Stimulated activated CD4-positive, alpha-beta T cell treated with anti-CD3 and anti-CD28 coated beads, TNF-alpha, amount 100 ng/mL, for 4 hours (primary cell): ENCODE results near the gene UBE4B.
"Not testable (repeated sequence)": the region's sequence is repeated elsewhere in the genome, so short reads cannot be mapped to it uniquely, and the experiment has no call there.

Experiments
- DNase-seq, 3 experiments: peaks; one replicate each; pipeline ENCODE4 v3.0.0-alpha.2; 2020; ENCODE audit warnings: low read depth in 3 of 3

The UBE4B gene

DNA sequence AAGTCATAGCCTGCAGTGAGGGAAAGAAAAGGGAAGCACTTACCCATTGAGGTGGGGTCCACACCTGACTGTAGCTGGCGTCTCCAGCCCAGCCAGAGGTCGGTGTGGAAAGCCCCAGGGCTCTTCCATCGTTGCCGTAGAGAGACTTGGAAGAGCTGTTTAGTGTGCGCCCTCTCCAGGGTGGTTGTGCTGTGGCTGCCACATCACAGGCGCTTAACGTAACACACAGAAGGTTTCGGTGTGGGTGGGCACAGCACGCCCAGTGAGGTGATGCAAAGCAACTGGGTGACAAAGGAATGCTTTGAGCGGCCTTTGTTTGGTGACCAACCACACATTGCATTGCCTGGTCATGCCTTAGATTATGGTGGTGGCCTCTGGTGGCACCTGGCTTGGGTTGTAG lies 140.8 kb downstream of the UBE4B start:
- DNase-seq: no peak

DNA sequence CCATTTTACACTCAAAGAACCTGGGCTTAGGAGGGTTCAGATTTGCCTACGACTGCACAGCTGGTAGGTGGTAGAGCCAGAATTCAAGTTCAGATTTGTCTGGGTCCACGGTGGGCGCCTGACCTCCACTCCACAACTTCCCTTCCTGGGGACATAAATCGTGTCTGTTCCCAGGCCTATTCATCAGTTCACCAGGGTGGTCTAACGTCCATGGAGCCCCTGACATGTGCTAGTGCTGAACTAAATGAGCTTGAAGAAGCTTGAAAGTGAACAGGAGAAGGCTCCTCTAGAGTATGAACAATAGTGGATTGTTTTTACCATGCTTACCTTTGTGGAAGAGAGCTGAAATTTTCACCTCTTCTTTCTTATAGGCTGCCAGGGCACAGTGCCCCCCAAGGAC lies 145.1 kb downstream of the UBE4B start:
- no peak for DNase-seq

DNA sequence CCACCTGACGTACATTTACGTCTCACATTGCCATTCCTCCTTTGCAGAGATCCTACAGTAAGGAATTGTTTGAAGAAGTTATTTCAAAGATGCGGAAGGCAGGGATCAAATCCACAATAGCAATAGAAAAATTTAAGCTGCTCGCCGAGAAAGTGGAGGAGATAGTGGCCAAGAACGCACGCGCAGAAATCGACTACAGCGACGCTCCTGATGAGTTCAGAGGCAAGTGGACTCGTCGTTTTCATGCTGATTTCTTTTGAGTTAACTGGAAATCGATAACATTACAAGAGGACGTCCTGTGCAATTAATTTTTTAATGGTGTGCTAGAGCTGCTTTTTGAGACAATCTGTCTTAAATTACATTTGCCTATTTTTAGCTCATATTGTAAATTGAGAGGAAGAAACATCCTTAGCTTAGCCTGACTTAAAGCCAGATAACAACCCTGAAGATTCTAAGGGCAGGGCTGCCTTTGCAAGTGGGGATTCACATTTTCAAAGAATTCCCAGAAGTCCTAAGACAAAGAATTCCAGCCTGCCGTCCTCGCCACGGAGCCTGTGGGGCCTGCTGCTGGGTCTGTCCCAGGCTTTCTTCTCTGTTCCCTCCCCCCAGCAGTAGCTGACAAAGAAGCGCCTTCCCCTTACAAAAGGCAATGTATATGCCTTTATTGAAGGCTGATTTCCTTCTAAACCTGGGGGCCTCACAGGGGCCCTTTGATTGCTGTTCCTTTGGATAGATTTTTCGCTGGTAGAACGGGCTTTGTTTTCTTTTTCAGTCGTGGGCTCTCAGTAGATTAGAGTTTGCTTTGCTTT lies 146.0 kb downstream of the UBE4B start:
- no peak for DNase-seq

DNA sequence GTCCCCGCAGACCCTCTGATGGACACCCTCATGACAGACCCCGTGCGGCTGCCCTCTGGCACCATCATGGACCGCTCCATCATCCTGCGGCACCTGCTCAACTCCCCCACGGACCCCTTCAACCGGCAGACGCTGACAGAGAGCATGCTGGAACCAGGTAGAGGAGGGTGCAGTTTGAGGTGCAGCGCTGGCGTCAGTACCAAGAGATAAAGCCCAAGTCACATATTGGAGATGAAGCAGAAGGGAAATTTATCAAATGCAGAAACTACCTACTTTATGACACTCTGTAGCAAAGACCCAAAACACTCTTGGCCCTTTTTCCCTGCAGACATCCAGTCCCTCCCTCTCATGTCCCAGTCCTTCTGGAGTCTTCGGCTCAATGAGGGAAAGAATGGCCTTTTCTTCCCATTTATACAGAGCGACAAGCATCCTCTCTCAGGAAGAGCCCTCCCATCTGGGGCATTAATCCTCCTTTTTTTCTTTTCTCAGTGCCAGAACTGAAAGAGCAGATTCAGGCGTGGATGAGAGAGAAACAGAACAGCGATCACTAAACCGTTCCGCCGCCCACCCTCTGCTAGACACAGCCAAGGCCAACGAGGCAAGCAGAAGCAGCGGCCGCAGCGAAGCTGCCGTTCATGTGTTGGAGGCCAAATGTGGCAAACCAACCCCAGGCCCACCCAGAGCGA lies 146.8 kb downstream of the UBE4B start:
- no peak for DNase-seq

DNA sequence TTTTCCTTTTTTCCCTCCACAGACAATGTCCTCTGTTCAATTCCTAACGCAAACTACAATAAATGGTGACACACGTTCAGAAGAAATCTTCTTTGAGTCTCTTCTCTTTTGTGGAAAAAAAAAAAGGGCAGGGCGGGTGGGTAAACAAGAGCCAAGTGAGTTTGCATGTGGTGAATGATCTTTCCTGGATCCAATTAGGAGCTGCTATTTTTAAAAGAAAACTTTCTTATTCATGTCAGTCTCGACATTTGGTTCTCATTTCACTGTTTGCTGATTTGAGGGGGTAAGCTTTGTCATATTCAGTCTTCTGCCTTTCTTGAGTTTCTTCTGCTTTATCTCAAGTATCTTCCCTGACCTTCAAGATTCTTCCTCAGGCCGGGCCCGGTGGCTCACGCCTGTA lies 148.4 kb downstream of the UBE4B start:
- no peak for DNase-seq

DNA sequence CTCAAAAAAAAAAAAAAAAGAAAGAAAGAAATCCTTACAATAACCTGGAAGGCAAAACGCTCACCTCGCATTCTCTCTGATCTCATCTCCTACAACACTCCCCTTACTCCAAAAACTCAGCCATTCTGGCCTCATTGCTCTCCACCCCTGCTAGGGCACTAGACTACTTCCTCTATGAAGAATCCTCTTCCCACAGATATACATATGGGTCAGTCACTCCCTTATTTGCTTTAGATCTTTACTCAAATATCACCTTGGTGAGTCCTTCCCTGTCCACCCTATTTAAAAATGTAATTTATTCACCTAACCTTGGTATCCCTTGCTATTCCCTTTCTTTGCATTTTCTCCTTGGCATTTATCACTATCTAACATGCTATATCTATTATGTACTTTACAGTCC lies 153.0 kb downstream of the UBE4B start:
- DNase-seq: no peak

- DNase-seq: no peak
Observed at GRCh38 chr1:10186331-10187025, 153.7 kb downstream of the UBE4B start.

DNA sequence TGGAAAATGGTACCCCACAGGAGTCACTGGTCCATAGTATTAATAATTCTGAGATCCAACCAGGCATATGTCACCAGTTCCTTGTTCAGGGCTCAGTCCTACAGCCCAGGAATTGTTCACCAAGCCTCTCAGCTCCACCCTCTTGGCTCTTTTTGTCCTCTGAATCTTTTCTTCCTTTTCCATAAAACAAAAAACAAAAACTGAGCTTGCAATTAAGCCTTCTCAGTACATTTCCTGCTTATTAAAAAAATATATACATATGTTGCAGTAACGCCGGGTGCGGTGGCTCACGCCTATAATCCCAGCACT lies 154.2 kb downstream of the UBE4B start:
- no peak for DNase-seq

DNA sequence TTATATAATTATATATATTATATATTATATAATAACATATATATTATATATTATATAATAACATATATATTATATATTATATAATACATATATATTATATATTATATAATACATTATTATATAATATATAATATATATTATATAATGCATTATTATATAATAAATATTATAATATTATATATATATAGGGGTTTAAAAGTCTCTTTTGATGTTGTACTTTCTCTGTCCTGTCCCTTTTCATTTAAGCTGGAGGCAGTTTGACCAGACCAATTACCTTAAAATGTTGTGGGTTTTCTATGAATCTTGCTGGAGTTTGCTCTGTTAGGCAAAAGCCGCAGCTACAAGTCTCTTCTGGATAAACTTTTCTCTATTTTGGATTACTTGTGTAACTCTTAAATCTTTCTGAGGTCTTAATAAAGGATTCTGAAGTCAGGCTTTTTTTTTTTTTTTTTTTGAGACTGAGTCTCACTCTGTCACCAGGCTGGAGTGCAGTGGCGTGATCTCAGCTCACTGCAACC lies 155.4 kb downstream of the UBE4B start:
- no peak for DNase-seq

- DNase-seq: no peak
Observed at GRCh38 chr1:10189659-10190058, 156.9 kb downstream of the UBE4B start.

DNA sequence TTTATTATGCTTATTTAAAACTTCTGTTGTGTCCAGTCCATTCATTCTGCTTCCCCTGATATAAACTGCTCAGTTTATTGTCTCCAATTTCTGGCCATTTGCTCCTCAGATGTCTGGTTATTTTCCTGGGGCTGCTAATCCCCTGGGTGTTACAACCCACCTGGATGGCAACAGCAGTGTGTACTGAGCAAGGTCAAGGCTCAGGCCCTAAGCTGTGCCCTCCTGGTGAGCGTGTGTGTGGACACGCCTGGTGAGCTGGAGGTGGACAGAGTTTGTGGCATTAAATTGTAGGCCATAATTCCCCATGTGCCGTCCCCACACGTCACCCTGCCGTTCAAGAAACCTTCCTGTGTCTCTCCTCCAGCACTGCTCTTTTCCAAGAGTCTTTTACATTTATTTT lies 159.5 kb downstream of the UBE4B start:
- DNase-seq: no peak

DNA sequence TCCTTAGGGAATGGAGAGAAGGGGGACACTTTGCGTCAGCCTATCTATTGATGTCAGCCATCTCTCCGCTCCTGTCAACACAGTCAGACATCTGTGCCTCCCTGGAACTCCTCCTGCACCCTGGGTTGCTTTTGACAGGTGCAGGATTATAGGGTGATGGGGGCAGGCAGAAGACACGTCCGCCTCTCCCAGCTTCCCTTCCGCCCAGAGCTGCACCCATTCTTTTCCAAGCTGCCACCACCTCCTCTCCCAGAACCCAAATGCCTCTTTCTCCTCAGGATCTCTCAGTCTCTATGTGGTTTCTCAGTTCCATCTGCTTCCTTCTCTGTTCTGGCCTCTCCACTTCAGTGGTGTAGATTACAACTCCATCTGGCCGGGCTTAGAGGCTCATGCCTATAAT lies 160.5 kb downstream of the UBE4B start:
- no peak for DNase-seq

DNA sequence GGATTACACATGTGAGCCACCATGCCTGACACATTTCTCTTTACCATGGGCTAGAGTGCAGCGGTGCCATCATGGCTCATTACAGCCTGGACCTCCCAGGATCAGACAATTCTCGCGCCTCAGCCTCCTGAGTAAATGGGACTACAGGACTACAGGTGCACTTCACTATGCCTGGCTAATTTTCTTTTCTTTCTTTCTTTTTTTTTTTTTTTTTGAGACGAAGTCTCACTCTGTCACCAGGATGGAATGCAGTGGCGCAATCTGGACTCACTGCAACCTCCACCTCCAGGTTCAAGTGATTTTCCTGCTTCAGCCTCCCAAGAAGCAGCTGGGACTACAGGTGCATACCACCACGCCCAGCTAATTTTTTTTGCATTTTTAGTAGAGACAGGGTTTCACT lies 162.8 kb downstream of the UBE4B start:
- no peak for DNase-seq

DNA sequence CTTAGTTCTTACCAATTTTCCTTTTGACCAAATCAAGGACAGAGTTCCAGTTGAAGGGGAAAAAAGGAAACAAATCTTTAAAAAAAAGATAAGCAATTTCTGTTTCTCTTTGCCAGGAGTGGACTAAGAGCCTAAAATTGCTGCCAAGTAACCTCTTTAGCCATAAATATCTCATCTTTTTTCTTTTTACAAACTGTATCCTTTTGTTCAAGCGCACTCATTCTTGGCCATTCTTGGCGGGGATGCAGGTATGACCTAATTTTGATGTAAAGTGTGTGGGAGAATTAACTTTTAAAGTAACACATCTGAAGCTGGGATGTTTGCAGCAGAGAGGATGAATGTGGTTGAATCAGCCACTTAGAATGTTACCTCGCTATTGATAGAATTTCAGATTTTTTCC lies 164.2 kb downstream of the UBE4B start:
- DNase-seq: no peak

GRCh38 chr1:10200620-10201019 lies 167.9 kb downstream of the UBE4B start:
- DNase-seq: no peak

DNA sequence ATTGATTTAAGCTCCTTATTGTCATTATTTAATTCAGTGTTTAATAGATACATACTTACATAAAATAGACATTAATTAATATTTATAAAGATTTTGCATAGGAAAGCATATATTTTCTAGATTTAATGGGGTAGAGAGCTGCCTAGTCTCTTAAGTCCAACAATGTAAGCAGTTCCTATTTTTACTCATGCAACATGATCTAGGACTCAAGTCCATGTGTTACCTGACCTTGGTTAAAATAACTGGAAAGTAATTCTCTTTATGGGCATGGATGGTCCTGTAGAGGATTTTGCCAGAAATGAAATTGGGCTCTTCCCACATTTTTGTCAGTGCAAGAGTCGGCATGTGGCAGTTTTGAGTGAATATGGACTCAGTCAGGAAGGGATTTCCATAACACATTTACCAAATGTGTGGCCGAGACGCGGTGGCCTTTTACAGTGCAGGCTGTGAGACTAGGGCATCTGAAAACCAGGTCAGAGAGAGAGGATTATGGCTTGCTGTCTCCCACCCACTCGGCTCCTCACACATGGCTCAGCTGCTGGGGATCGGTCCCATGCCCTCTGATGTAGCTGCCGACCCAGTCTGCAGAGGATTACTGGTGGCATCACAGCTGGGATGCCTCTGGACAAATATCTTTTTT lies 171.4 kb downstream of the UBE4B start:
- DNase-seq: no peak

GRCh38 chr1:10205206-10205605 lies 172.4 kb downstream of the UBE4B start:
- not testable (repeated sequence) for DNase-seq

GRCh38 chr1:10207810-10208209 lies 175.1 kb downstream of the UBE4B start:
- DNase-seq: no peak

- DNase-seq: no peak
Observed at GRCh38 chr1:10208537-10208936, 175.8 kb downstream of the UBE4B start.

GRCh38 chr1:10209590-10209904 lies 176.8 kb downstream of the UBE4B start:
- DNase-seq: no peak

GRCh38 chr1:10209905-10210810 lies 177.4 kb downstream of the UBE4B start, which contains the start of gene KIF1B:
Gene KIF1B (plus strand): TSS chr1:10210570. CDS start chr1:10232329, 21,759 bp downstream.
- peak; percentile 91 to 97 (median 92) for DNase-seq
